Kidney epithelial cell (primary cell): ENCODE measurements around the gene CLIC3. TPM values are rescaled to one million over a fixed set of nuclear protein-coding genes. Genes with fewer than 3 reads are reported as not detected.

Experiments used
- DNase-seq: peaks from one replicate; pipeline ENCODE4 v3.0.0-alpha.2; 2010; ENCODE audit warnings: low read depth
- H3K27me3 ChIP-seq: 2 replicates; pipeline ENCODE4 v1.6.0; 2011; ENCODE audit warnings: low read length; ENCODE audit not compliant: control insufficient read depth, insufficient read depth
- H3K36me3 ChIP-seq: 2 replicates; pipeline ENCODE4 v1.5.1; 2011; ENCODE audit warnings: low read length; ENCODE audit not compliant: control insufficient read depth, insufficient read depth
- H3K4me3 ChIP-seq: 2 replicates; pipeline ENCODE4 v1.5.1; 2011; ENCODE audit warnings: low read depth, mild to moderate bottlenecking, control low read depth, low read length
- total RNA-seq: library from RNA; depleted of rRNA; stranded (reverse); fragments of >200 nt; gene quantifications from 2 replicates; pipeline ENCODE4 v1.2.3, GENCODE V29; 2015
- TF ChIP-seq, protein P1 (sequence below): IDR thresholded peaks from 2 replicates; pipeline ENCODE4 v1.5.1; 2011; ENCODE audit warnings: mild to moderate bottlenecking, moderate library complexity, low read length, control low read depth, inconsistent platforms; ENCODE audit not compliant: insufficient read depth, poor library complexity, severe bottlenecking

The CLIC3 gene
- total RNA-seq, 1 donor from 2014 or later: not detected

GRCh38 chr9:137041124-137041523 lies 44.8 kb upstream of the CLIC3 start:
- Histone ChIP-seq H3K27me3 (no peaks in the 10 kb centered on the region), H3K4me3 (no peak overlapping the region), H3K36me3 (no peaks in the 10 kb centered on the region)
- TF ChIP-seq, protein P1, sequence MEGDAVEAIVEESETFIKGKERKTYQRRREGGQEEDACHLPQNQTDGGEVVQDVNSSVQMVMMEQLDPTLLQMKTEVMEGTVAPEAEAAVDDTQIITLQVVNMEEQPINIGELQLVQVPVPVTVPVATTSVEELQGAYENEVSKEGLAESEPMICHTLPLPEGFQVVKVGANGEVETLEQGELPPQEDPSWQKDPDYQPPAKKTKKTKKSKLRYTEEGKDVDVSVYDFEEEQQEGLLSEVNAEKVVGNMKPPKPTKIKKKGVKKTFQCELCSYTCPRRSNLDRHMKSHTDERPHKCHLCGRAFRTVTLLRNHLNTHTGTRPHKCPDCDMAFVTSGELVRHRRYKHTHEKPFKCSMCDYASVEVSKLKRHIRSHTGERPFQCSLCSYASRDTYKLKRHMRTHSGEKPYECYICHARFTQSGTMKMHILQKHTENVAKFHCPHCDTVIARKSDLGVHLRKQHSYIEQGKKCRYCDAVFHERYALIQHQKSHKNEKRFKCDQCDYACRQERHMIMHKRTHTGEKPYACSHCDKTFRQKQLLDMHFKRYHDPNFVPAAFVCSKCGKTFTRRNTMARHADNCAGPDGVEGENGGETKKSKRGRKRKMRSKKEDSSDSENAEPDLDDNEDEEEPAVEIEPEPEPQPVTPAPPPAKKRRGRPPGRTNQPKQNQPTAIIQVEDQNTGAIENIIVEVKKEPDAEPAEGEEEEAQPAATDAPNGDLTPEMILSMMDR: no peak
- no peak for DNase-seq

DNA sequence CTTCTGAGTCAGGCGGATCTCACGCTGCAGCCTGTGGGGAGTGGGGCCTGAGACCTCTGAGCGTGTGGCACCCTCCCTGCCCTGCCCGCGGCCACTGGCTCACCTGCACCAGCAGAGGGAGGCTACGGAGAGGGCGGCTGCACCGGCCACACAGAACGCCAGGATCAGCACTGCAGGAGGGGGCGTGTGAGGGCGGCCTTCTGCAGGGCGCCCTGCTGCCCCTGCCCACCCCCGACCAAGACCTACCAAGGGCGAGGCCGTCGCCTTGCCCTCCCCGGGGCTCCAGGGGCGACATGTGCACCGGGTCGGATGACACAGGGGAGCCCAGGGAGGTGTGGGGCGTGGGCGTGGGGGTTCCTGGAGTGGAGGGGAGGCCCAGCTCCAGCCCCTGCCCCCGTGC lies 44.2 kb upstream of the CLIC3 start:
- no peak overlapping the region for H3K4me3 ChIP-seq
- no peaks in the 10 kb centered on the region for H3K36me3 ChIP-seq
- H3K27me3 ChIP-seq: no peaks in the 10 kb centered on the region
- TF ChIP-seq, protein P1: no peak
- no peak for DNase-seq

GRCh38 chr9:137039611-137040366 lies 43.4 kb upstream of the CLIC3 start:
- Histone ChIP-seq H3K27me3 (no peaks in the 10 kb centered on the region), H3K4me3 (no peak overlapping the region), H3K36me3 (no peaks in the 10 kb centered on the region)
- TF ChIP-seq, protein P1: no peak
- DNase-seq: no peak

DNA sequence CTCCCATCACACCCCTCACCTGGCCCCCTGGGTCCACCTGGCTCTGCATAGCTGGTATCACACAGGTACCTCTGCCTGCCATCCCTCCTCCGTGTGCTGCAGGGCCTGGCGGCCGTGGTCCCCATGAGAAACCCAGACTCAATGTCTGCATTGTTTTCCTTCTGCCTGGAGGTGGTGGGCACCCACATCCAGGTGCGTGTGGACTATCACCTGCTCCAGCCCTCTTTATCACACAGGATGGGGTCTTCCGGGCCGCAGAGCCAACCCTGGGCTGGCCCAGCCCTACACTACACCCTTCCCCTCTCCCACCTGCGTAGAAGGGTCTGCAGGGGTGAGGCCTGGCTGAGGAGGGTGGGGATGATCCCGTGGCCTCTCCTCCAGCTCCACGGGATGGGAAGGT lies 42.5 kb upstream of the CLIC3 start:
- peaks cover under 1% of the 10 kb centered on the region for H3K27me3 ChIP-seq
- no peaks in the 10 kb centered on the region for H3K36me3 ChIP-seq
- DNase-seq: no peak
- TF ChIP-seq, protein P1: no peak
- H3K4me3 ChIP-seq: no peak overlapping the region

GRCh38 chr9:137037483-137037882 lies 41.1 kb upstream of the CLIC3 start:
- H3K36me3 ChIP-seq: no peaks in the 10 kb centered on the region
- H3K27me3 ChIP-seq: peaks cover 2% of the 10 kb centered on the region
- no peak for DNase-seq
- TF ChIP-seq, protein P1: no peak
- no peak overlapping the region for H3K4me3 ChIP-seq

GRCh38 chr9:137037035-137037434 lies 40.7 kb upstream of the CLIC3 start:
- peaks cover 2% of the 10 kb centered on the region for H3K27me3 ChIP-seq
- H3K4me3 ChIP-seq: no peak overlapping the region
- DNase-seq: no peak
- TF ChIP-seq, protein P1: no peak
- H3K36me3 ChIP-seq: no peaks in the 10 kb centered on the region
